NB4 (cell line): ENCODE measurements around the gene EIF3I.

ENCODE experiments used
- DNase-seq: peaks from one replicate; pipeline ENCODE4 v3.0.0; 2010; ENCODE audit warnings: low read depth
- H3K4me3 ChIP-seq: one replicate; pipeline ENCODE4 v1.5.1; 2011; ENCODE audit warnings: mild to moderate bottlenecking, low read depth, low read length, moderate library complexity
- CTCF ChIP-seq: IDR thresholded peaks from one replicate; pipeline ENCODE4 v1.5.1; 2012; ENCODE audit warnings: low read depth, low read length
- MAX ChIP-seq: IDR thresholded peaks from 2 replicates; pipeline ENCODE4 v1.6.1; 2011; ENCODE audit warnings: low read depth, low read length
- MYC ChIP-seq: IDR thresholded peaks from 2 replicates; pipeline ENCODE4 v1.6.1; 2011; ENCODE audit warnings: low read depth, low read length
- POLR2A ChIP-seq: IDR thresholded peaks from 2 replicates; pipeline ENCODE4 v1.6.1; 2011; ENCODE audit warnings: mild to moderate bottlenecking; ENCODE audit not compliant: insufficient read length; ENCODE audit errors: extremely low read depth

The EIF3I gene

GRCh38 chr1:32242341-32242851, 20.2 kb downstream of the EIF3I start:
- no peak overlapping the region for H3K4me3 ChIP-seq
- TF ChIP-seq CTCF, result no peak
- no peak for TF ChIP-seq POLR2A
- TF ChIP-seq MAX, result no peak
- TF ChIP-seq MYC, result no peak
- DNase-seq, result peak; percentile 63

GRCh38 chr1:32246888-32247273, 24.7 kb downstream of the EIF3I start, which contains the start of gene FAM167B:
Gene FAM167B (plus strand): TSS chr1:32247222. CDS start chr1:32247422, 200 bp downstream.
- TF ChIP-seq POLR2A (no peak), MYC (no peak), CTCF (no peak), MAX (no peak)
- H3K4me3 ChIP-seq, result no peak within 1 kb of the TSS
- no peak for DNase-seq

- DNase-seq, result no peak
- TF ChIP-seq MYC, result no peak
- no peak for TF ChIP-seq CTCF
- TF ChIP-seq POLR2A, result no peak
- TF ChIP-seq MAX, result no peak
- H3K4me3 ChIP-seq, result no peak overlapping the region
These were observed 25.2 kb downstream of the EIF3I start for GRCh38 chr1:32247452-32247851.

- peak; percentile 84 for TF ChIP-seq CTCF
- no peak for TF ChIP-seq POLR2A
- no peak for TF ChIP-seq MAX
- DNase-seq, result peak; percentile 70
- no peak overlapping the region for H3K4me3 ChIP-seq
These were observed 26.0 kb downstream of the EIF3I start for GRCh38 chr1:32247983-32248889.

- no peak for TF ChIP-seq CTCF
- no peak overlapping the region for H3K4me3 ChIP-seq
- DNase-seq, result no peak
These were observed 27.8 kb downstream of the EIF3I start for GRCh38 chr1:32249831-32250525.
